Kasumi-1 (cell line): ENCODE data around the gene WDR86.

ENCODE experiments used
- DNase-seq, 2 experiments: peaks; one replicate each; lab custom pipeline; 2025; lab: John Stamatoyannopoulos, UW

Gene WDR86

DNA sequence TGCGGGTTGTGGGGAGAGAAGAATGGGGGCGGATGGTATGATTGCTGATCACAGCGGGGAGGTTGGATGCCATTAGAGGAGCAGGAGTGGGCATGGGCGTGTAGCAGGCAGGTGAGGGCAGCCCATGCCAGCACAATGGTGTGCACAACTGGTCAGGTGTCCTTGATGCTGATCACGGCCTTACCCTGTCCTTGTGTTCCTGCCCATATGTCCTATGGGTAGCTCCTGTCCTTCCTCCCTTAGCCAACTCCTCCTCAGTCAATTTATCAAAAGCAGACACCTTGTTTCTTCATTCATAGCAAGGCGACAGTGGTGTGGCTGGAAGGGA, 30.7 kb downstream of the WDR86 start:
- DNase-seq = no peak

DNA sequence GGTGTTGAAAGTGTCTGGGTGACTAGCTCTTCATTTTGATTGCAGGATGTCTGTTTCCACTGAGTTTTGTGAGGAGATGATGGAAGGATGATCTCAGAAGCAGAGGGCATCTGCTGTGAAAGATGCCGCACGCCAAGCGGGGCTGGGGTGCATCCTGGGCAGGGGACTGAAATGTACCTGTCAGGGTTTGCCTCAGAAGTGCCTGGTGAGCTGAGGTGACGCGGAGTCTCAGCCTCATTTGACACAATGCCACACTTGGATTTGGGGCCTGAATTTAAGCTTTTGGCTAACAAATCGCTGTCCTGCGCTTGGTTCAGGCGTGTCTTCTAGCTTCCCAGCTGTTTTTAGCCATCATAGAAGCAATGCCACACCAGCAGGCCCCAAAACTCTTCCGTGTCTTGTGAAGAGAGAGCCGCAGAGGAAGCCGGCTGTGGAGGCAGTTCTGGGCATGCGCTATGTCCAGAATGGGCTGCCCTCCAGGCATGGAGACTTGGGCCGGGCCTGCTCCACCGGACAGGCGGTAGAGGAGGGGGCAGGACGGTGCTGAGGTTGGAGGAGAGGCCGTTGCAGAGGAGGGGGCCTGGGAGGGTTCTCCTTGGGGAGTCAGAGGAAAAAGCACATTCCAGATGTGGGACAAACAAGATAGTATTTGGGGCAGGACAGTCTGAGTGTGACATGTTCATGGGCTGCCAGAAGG, 31.2 kb downstream of the WDR86 start:
- DNase-seq = no peak

DNA sequence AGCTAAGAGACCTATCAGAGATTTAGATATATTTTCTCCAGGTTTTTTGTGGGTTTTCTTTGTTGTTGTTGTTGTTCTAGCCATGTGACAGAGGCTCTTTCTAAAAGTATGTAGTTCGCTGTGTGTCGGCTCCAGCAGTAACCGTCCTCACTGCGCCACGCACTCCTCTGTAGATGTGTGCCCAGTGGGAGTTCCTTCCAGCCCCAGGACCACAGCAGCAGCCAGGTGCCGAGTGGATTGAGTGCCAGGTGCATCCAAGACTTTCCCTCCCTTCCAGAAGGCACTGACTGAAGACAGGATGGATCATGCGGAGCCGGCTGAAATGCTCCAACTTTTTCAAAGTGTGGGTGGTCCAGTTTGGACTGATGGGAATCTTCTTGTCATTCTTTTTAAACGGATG, 31.8 kb downstream of the WDR86 start:
- DNase-seq = no peak

DNA sequence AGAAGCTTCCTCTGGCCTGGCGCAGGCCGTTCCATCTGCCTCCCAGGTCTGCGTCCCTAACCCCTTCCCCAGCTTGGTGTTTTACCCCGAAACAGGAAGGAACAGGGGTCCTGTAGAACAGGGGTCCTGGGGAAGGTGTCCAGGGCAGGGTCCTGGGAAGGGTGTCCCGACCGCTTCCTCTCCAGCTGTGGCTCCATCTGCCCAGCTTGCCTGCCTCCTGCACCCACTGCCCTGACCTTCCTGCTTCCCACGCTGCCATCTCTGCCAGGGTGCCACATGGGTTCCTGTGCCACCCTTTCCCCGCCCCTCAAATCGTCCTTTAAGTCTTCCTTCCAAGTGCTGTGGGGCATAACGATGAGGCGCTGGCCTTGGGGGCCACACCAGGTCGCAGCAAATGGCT, 32.4 kb downstream of the WDR86 start:
- DNase-seq = no peak

DNA sequence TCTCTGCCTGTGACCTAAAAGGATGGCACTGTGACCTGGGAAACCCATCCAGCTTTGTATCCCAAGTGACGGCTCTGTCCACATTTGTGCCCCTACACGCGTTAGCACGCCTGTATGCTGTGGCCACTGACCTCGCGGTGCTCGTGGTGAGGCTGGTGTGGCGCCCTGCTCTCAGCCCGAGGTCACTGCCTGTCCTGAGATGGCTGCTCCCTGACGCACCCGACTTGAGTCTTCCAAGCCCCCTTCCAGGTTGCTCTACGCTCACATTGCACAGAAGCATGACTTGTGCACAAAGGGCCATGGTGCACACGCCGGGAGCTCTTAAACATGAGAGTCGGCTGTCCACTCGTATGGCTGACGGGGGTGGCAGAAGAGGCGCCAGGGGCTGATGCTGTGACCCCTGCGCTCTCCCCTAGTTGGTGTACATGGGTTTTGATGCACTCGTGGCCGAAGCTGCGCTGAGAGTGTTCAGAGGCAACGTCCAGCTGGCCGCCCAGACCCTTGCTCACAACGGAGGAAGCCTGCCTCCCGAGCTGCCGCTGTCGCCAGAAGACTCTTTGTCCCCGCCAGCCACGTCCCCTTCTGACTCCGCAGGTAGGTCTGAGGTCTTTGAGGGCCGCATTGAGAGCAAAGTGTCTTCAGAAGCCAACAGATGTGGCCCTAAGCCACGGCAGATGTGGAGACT, 33.5 kb downstream of the WDR86 start:
- DNase-seq = no peak

DNA sequence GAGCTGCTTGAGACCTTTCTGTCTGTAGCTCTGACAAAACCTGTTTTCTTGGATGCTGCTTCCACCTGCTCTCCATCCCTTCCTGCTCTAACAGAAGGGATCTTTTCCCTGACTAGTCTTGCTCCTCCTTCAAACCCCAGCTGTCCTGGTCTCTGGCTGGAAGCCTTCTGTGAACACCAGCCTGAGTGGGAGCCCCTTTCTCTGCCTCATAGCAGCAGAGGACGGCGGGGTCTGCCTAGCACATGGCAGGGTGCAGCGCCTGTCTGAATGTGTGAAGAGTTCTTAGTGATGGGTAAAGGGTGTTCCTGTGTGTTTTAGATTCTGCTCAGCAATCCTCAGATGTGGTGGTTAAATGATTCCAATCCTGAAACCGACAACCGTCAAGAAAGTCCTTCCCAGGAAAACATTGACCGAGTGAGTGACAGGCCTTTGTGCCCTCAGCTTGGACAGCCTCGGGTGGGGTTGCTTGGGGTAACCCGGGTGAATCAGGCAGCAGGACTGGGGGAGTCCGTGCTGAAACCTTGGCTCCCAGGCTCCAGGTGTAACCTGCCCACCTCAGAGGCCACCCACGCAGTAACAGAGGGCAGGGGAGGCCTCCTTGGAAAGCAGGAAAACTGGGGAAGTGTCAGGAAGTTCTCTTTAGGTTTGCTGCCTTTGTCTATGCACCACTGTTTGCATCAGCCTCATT, 34.2 kb downstream of the WDR86 start:
- no peak for DNase-seq

DNA sequence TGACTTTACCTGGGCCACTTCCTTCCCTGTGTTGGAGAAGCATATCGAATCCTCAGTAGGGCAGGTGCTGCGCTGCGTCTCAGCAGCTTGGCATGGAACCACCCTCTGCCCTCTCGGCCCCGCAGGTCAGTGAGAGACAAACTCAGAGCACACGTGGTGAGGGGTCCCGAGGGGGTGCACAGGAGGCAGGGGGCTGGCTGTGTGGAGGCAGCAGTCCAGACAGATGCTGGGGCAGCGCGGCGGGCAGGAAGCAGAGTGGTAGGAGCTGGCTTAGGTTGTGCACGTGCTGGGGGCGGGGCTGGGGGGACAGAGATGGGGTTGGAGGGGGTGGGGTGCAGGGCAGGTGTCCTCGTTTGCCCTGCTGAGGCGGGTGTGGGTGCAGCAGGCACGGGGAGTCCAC, 35.1 kb downstream of the WDR86 start:
- DNase-seq = no peak

DNA sequence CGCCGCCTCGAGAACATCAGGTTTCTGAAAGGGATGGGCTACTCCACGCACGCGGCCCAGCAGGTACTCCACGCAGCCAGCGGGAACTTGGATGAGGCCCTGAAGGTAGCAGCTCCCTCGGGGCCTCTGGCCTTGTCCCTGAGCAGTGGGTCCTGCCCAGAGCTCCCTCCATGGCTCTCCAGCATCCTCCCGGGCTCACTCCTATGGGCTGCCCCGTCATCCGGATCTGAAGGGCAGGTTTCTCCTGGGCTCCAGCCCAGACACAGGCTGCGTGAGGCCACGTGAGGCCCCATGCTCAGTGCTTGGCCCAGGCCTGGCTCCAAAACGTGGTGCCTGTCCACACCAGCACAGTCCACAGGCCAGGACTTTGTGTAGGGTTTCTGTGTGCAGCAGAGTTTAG, 35.7 kb downstream of the WDR86 start:
- no peak for DNase-seq

DNA sequence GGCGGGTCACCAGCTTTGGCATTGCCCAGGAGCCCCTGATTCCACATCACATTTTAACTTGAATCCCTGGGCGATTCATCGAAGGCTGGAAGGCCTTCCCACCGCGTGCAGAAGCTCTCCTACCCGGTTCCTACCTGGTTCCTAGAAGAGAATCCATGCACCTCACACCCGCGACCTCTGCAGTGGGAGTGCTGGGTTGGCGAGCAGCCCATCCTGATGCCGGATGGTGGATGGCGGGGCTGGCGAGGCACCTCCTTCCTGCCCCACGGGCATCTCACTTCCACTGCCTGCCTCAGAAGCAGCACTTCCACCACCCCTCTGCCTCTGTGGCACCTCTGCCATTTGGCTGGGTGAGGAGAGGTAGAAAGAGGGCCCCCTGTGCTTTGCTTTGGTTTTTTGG, 36.2 kb downstream of the WDR86 start:
- DNase-seq = no peak

DNA sequence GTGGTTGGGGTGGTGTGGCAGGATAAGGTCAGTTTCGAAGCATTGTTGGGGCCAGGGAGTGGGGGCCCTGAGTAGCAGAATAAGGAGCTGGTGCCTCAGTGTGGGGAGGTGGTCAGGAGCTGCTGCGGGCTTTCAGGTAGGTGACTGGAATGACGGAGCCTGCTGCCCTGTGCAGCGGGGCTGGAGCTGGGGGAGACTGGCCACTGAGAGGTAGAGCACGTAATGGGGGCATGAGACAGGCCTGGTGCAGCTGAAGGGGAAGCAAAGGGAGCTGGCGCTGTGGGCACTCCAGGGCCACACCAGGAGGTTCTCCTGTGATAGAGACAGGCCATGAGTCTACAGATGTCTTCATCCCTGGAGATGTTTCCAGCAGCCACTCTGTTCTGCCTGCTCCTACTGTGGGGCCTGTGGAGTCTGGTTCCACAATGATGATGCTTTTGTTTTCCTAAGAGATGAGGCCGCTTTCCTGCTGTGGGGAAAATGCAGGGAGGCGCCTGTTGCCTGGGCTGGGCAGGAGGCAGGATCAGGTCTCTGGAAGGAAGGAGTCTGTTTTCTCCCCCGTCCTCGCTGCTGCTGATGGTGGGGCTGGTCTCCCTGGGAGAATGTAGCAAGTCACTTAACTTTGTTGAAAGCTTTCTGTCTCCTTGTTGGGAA, 37.1 kb downstream of the WDR86 start:
- DNase-seq = no peak

DNA sequence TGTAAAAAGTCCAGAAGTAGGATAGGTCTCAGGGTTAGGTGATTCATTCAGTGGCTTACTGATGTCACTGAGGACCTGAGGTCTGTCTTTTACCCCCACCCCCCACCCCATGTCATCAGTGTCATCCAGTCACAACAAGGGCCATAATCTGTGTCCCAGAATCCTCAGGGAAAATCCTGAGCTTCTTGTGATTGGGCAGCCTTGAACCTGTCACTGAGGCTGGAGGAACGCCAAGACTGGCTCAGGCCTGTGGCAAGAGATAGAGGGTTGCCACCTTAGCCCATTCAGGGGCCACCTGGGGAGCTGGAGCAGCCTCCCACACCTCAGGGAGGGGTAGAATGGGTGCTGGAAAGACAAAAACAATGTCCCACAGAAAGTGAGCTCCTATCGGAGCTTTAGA, 38.6 kb downstream of the WDR86 start:
- no peak for DNase-seq

DNA sequence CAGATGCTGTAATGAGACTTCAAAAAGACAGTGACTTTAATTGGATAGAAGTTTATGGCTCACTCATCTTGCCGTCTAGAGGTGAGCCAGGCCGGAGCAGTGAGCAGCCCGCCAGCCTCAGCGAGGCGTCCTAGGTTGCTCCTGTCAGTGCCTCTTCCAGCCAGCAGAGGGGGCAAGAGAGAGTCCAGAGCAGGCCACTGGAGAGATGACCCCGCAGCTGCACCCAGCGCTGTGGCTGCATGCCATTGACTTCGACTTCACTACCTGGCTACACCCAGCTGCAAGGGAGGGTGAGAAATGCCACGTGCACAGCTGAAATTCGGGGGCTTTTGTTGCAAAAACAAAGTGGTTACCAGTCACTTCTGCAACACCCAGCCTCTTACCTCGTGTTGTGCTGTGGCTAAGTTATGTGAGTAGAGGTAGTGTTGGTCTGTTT, 41.7 kb downstream of the WDR86 start:
- peak; percentile 71 to 87 for DNase-seq

DNA sequence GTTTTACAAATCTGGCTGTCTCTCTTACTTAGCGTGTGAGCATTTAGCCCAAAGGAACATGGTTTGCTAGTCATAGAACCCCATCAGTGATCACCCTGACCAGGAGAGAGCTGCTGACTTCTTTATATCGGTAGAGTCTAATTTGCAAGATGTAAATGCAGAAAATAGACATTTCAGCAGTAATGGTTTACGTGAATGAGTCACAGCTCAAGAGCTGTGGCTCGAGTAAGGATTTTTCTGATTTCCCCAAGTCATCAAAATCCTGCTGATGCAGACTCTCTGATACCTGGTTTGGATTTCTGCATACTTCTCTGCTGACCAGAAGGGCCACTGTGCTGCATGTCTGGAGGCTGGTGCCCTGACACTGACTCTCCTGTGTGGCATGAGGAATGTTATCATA, 42.6 kb downstream of the WDR86 start:
- DNase-seq = no peak

DNA sequence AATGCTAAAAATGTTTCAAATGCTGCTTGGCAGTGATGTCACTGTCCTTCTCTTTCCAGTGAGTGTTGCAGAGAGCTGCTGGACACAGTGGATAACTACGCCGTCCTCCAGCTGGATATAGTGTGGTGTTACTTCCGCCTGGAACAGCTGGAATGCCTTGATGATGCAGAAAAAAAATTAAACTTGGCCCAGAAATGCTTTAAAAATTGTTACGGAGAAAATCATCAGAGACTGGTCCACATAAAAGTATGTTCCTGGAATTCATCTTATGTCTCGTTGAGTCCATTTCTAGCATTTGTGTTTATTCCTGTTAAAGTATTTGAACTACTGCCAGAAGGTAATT, 43.0 kb downstream of the WDR86 start:
- no peak for DNase-seq

DNA sequence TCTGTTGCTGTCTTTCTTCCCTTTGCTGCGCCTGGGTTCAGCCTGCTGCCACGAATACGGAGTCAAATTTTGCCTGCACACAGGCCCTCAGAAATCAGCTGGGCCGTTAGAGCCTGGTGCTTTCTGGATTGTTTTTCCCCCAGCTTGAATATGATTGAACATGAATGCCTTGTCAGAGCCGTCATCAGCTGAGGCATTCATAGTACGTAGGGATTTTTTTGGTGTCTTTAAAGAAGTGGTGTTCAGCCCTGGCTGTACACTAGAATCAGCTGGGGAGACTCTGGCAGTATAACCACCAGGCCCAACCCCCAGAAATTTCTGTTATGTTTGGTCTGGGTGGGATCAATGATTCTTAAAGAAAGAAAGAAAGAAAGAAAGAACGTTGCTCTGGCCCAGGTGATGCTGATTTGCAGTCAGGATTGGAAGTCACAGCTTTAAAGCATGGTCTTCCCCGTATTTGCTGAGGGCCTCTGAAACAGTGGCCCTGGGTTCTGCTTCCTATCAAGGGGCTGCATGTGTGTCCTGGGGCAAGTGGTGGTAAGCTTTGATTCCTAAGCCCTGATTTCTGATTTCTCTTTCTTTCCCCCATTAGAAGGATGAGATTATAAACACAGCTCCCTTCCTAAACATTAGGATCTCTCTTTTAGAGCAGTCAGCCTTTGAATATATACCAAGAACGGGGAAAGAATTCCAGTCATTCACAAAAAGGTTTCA, 43.5 kb downstream of the WDR86 start:
- DNase-seq = no peak

DNA sequence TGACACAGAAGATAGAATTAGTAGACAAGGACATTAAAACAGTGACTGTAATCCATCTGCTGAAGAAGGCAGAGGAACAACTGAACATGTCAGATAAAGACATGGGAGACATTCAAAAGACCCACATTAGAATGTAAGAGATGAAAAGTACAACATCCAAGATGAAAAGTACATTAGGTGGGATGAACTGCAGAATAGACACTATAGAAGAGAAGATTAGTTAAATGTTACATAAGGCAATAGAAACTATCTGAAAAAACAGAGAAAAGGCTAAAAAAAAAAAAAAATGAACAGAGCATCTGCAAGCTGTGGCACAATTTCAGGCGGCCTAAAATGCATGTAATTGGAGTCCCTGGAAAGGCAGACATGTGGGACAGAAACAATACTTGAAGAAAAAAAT, 46.7 kb downstream of the WDR86 start:
- DNase-seq = no peak

DNA sequence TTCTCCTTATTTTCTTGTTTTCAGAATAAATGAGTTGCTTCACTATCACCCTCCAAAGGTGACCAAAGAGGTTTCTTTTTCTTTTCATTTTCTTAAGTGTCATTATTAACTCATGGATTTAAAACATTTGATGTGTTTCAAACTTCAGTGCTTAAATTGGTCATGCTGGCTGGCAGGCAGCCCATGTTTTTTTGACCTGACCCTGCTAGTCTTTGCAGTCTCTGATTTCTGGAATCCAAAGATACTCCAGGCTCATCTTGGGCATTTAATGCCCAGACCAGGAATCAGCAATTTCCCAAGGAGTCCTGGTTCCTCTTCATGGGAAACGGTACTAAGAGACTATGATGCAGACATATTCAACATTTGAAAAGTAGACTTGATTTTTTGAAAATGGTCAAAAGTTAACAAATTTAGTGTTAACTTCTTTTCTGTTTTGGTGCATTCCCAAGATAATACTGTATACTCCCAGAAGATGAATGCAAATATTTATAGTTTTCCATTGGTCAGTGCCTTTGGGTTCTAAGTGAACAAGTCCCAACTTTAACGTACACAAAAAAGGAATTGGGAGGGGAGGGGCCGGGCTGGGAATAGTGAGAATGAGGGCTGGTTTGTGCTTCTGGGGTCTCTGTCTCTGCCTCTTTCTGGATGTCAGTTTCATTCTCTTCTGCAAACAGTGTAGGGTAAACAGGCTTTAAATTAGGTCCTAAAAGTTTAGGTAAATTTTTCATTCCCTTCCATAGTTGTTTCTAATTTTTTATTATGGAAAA, 48.5 kb downstream of the WDR86 start:
- no peak for DNase-seq

DNA sequence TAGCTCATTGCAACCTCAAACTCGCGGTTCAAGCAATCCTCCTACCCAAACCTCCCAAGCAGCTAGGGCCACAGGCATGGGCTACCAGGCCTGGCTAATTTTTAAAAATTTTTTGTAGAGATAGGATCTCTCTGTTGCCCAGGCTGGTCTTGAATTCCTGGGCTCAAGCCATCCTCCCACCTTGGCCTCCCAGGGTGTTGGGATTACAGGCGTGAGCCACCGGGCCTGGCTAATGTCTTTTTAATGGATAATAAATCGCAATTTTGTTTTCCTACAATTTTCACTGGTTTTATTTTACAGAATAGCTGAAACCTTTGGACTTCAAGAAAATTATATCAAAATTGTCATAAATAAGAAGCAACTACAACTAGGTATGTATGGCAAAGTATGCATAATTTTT, 57.3 kb downstream of the WDR86 start:
- DNase-seq = no peak

DNA sequence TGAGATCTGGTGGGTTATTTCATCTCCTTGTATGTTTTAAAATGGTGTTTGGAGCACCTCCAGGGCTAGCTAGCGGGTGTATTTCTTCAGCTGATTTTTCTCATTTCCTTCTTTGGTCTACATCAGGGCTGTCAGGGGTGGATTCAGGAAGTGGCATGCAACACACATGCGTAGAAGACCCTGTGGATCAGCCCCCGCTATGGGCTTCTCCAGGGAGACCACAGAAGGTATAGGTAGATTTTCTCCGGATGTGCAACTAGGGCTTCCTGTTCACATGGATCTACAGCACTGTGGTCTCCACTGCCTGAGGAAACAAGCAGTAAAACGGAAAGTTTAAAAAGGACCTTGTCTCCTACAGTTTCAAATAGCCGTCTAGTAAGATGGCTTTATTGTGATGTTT, 57.9 kb downstream of the WDR86 start:
- peak; percentile 90 to 92 for DNase-seq

DNA sequence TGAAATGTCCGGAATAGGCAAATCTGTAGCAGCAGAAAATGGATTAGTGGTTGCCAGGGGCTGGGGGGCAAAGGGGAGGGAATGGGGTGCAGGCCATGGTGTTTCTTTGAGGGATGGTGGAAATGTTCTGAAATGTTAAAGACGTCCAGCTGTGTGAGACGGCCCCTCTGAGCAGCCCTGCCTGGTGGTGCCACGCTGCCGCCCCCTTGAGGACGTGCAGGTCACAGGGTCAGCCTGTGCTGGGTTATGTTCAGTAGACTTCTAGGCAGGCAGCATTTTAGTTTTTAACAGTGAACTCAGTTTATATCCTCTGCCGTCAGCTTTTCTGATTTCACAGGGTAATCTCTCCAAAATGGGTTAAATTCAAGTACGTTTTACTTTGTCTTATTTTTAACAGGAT, 58.8 kb downstream of the WDR86 start:
- peak; percentile 20 to 50 for DNase-seq

DNA sequence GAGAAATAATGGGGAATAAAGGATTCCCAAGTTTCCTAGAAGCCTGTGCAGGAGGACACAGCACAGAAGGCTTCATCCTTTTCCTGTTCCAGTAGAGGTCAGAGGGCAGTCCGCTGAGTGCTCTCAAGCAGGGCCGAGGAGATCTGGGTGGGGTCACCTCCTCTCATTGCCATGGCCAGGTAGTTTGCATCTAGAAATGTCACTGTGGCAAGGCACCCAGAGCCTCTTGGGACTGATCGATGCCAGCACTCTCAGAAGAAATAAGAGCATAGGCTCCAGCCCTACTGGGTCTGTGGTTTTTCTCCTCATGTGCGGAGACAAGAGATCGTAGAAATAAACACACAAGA, 60.4 kb downstream of the WDR86 start:
- no peak for DNase-seq

DNA sequence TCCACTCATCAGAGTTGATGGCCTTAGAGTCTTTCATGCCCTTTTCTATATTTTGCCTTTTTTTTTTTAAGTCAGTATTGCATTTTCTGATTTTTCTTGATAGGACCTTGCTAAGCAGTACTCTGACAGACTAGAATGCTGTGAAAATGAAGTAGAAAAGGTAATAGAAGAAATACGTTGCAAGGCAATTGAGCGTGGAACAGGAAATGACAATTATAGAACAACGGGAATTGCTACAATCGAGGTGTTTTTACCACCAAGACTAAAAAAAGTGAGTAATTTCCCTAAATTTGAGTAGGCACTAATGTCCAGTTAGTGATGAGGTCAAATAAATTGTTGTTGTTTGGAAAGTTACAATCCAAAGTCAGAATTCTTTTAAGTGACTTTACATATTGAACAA, 60.9 kb downstream of the WDR86 start:
- DNase-seq = no peak
